Sigmoid colon (tissue), 4 donors: ENCODE data around the gene PTGS1.

Source experiments
- EP300 ChIP-seq, 4 donors: sonication (generic); formaldehyde crosslinking; IDR thresholded peaks; one replicate each; pipeline ENCODE4 v1.6.1; 2017; ENCODE audit warnings: antibody characterized with exemption in 4 of 4
- POLR2A ChIP-seq, 2 donors: fragments of 450-650 bp; IDR thresholded peaks; one replicate each; pipeline ENCODE4 v1.6.1; 2016; ENCODE audit warnings: antibody characterized with exemption in 2 of 2, mild to moderate bottlenecking in 2 of 2, moderate library complexity in 2 of 2
- POLR2AphosphoS5 ChIP-seq, 4 donors: sonication (generic); formaldehyde crosslinking; IDR thresholded peaks; one replicate each; pipeline ENCODE4 v1.6.1; 2017; ENCODE audit warnings: antibody characterized with exemption in 4 of 4
- TF ChIP-seq, protein P1 (sequence below), 4 experiments: fragments of 450-650 bp in 3 of 4; fragments of 200-600 bp in 1 of 4; IDR thresholded peaks; one replicate each; pipeline ENCODE4 v1.5.1; 2016 to 2019; ENCODE audit warnings: antibody characterized with exemption in 4 of 4, mild to moderate bottlenecking in 3 of 4, moderate library complexity in 2 of 4

DNA sequence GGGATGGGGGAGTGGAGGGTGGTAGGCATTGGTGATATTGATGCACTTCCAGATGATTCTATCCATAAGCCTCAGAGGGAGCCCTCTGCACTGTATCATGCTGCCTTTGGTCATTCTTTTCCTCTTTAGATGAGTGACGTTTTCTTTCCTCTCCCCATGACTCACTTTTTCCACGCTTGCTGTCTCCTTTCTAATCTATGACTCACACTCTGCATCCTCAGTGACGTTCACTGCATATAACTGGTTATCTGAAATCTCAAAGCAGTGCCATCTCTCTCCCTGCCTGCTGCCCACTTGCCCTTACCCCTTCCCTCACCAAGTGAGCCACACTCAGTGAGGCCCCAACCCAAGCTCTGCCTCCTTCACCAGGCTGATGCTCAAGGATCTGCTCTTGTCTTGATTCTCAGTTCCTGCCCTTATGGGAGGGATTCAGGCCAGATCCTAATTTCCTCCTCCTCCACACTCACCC is 31.6 kb downstream of the PTGS1 start:
- TF ChIP-seq POLR2A (IDR thresholded peaks at IDR 0.05) (no peak), POLR2AphosphoS5 (IDR thresholded peaks at IDR 0.05) (peak; percentile 48 to 91 (median 72)), EP300 (IDR thresholded peaks at IDR 0.05) (peak in 2 of 4 donors; percentile 72 to 92)
- TF ChIP-seq, protein P1, sequence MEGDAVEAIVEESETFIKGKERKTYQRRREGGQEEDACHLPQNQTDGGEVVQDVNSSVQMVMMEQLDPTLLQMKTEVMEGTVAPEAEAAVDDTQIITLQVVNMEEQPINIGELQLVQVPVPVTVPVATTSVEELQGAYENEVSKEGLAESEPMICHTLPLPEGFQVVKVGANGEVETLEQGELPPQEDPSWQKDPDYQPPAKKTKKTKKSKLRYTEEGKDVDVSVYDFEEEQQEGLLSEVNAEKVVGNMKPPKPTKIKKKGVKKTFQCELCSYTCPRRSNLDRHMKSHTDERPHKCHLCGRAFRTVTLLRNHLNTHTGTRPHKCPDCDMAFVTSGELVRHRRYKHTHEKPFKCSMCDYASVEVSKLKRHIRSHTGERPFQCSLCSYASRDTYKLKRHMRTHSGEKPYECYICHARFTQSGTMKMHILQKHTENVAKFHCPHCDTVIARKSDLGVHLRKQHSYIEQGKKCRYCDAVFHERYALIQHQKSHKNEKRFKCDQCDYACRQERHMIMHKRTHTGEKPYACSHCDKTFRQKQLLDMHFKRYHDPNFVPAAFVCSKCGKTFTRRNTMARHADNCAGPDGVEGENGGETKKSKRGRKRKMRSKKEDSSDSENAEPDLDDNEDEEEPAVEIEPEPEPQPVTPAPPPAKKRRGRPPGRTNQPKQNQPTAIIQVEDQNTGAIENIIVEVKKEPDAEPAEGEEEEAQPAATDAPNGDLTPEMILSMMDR (IDR thresholded peaks at IDR 0.05) = no peak
